IPS-18c (cell line): Measurements from ENCODE around the gene JUND.

Experiments
- H3K4me3 ChIP-seq: 2 replicates; pipeline ENCODE4 v1.7.0; 2013; ENCODE audit warnings: low read depth, mild to moderate bottlenecking, low read length, moderate library complexity; ENCODE audit not compliant: insufficient read depth
- H3K9me3 ChIP-seq: one replicate; pipeline ENCODE4 v1.6.1; 2013; ENCODE audit warnings: mild to moderate bottlenecking, low read length, moderate library complexity; ENCODE audit not compliant: control insufficient read depth, insufficient read depth

JUND gene

DNA sequence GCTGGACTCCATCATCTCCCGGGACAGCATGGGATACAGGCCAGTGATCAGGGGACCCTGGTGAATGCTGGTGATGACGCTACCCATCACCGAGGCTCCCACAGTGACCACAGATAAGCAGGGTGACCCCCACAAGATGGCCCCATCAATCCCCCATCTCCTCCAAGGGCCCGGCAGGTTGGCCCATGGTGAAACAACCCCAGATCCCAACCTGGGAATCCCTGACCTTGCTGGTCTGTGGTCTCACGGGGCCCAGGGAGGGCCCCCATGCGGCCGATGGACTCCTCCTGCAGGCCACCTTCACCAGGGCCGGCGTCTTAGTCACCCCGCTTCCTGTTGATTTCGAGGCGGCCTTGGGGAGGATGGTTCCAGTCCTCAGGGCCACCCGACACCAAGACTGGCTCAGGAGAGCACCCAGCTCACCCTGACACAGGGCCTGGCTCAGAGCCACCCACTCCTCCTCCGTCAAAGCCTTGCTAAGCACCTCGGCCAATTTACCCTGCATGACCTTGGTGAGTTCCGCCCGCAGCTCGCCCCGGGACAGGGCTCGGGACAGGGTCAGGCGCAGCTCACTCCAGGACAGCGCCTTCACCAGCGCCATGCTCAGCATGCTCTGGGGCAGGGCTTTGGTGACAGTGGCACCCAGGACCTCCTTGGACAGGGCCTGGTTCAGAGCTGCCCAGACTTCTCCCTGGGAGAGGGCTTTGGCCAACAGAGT is 17.1 kb downstream of the JUND start:
- no peak overlapping the region for H3K4me3 ChIP-seq

DNA sequence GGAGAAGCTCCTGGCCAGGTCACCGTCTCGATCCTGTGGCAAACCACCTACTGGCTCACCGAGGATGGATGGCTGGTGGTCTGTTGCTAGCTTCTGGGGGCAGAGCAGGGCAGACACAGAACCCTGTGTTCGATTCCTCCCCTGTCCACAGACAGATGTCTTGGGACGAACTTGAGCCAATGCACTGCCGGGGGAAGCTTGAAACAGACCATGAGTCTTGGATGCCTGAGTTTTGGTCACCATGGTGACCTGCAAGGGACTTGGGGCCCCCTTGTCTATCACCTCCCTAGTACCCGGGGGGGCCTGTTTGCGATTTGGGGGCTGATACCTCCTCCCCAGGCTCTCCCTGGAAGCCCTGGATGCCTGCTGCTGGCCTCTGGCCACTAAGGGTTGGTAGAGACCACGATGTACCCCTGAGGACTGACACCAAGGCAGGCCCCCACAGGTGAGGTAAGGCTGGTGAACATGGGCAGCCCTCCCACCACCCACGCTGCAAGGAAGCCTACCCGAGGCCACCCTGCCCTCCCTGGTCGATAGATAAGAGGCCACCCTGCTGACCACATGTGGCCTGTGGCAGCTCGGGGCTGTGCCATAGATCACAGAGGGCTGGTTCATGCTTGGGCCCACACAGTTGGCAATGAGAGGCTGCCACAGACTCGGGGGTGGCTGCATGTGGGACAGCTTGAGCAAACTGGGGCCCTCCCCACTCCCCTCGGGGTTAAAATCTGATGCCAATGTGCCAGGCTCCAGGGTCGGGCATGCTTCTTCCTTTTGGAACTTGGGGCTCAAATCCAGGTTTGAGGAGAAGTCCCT is 17.9 kb downstream of the JUND start:
- no peak overlapping the region for H3K4me3 ChIP-seq
- H3K9me3 ChIP-seq: no peaks in the 10 kb centered on the region

More for the DNA sequence above, 17.1 kb downstream of the JUND start:
- H3K9me3 ChIP-seq: no peaks in the 10 kb centered on the region

DNA sequence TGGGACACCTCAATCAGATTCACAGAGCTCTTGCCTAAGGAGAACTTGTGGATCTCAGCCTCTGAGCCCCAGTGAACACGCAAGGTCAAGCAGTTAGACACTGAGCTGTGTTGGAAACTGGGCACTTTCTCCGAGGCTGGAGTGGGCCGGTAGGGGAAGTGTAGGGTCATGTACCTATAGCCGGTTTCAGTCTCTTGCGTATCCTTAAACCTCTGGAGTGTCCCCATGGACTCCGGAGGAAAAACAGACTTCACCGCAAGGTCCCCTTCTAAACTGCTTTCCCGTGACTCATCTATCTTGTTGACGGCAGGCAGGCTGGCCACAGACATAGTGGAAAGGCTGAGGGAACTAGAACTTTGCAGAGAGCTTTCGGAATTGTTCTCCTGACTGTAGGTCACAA is 18.5 kb downstream of the JUND start:
- no peak overlapping the region for H3K4me3 ChIP-seq
- H3K9me3 ChIP-seq: no peaks in the 10 kb centered on the region

DNA sequence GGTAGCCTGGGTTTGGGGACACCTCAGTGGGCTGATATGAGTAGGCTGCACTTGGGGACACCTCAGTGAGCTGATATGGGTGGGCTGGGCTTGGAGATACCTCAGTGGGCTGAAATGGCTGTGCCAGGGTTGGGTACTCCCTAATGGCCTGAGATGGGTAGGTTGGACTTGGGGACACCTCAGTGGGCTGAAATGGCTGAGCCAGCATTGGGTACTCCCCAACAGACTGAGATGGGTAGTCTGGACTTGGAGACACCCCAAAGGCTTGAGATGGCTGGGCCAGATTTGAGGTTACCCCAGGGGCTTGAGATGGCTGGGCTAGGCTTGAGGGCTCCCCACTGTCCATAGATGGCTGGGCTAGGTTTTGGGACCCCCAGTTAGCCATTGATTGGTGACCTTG is 19.3 kb downstream of the JUND start:
- Histone ChIP-seq H3K4me3 (no peak overlapping the region), H3K9me3 (no peaks in the 10 kb centered on the region)

DNA sequence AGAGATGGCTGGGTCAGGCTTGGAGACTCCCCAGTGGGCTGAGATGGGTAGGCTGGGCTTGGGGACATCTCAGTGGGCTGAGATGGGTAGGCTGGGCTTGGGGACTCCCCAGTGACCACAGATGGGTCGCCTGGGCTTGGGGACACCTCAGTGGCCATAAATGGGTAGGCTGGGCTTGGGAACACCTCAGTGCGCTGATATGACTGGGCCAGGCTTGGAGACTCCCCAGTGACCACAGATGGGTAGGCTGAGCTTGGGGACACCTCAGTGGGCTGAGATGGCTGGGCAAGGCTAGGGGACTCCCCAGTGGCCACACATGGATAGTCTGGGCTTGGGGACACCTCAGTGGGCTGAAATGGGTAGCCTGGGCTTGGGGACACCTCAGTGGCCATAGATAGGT is 19.9 kb downstream of the JUND start:
- Histone ChIP-seq H3K9me3 (no peaks in the 10 kb centered on the region), H3K4me3 (no peak overlapping the region)

DNA sequence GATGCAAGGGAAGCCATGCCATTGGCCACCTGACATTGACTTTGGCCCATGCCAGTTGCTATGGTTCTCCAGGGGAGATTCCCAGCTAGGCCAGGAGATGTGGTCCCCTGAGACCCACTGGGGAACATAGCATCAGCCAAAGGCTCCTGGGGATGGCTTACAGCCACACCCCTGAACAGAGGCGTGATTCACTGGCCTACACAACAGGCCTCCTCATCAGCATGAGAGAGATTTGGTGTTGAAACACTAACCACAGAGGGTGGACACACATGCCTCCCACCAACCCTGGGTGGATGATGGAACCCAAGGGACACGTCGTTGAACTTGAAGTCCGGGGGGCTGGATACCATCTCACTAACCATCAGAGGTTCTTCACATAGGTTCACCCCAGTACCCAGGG is 21.5 kb downstream of the JUND start:
- Histone ChIP-seq H3K9me3 (no peaks in the 10 kb centered on the region), H3K4me3 (no peak overlapping the region)

DNA sequence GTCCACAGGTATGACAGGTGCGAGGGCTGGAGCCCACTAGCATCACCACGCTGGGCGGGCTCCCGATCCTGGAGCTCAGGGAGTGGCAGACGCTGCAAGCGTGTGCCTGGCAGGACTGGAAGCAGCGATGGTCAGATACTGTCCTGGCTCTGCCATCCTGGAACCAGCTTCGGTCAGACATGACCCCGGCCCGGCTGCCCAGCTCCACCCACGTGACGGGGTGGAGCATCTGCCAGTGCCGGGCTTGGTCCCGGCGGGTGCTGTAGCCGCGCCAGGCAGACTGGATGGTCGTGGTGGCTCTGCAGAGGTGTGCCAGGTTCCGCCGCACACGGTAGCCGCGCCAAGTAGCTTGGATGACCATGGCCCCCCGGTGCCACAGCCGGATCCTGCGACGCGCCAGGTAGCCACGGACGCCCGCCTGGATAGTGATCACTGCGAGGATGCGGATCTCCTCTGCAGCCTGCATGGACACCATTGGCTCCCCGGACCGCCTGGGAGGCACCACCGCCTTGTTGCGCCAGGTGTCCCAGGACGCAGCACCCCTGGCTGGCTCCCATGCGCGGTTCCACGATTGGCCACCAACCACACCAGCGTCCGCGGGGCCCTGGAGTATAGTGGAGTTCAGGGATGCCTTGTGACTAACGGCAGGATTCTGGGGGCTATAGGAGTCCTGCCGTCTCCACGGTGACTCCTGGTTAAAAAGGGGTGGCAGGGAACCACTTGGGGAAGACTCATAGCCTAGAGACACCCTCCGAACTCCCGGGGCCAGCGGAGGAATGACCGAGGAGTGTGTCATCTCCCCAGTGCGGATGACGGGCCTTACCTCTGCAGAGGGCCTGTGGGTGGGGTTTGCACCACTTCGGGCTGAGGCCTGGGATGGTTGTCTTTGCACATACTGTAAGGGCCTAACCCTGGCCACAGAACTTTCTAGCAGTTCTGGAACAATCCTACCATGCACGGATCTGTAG is 23.6 kb downstream of the JUND start:
- H3K9me3 ChIP-seq: no peaks in the 10 kb centered on the region
- no peak overlapping the region for H3K4me3 ChIP-seq

DNA sequence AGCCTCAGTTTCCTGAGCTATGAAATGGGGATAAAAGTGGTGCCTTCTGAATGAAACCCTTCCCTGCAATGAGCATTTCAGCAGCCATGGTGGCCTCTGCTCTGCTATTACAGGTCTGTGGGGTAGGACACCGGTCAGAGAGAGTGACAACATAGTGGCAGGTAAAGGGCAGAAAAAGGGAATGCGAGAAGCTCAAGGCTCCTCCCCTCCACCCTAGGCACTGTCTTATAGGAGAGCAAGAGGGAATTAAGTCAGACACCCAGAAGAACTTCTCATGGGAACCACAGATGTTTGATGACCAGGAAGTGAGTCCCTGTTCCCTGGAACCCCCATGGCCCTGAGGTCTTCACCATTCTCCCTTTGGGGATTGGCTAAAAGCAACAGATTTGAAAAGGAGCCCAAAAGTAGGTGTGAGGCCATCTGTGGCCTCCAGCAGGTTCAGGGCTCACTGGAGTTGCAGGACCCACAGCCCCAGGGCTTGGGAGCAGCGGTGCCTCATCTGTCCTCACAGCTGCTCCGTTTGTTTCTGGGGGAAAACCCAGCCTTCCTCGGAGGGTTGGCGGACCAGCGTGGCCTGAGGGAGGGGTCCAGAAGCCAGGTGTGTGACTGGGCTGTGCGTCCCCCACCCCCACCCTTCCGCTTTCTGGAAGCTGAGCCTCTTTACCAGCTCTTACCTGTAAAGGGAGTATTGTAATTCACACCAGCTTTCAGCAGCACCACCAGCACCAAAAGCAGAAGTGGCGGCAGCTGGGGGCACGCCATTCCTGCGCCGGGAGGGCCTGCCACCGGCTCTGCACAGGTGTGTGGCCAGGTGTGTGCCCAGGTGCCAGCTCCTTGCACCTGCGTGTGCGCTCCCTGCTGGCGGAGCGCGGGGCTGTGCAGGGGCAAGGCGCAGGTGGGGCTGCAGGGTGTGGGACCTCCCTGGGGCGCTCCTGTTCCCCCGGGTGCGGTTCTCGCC is 26.6 kb downstream of the JUND start:
- H3K4me3 ChIP-seq: no peak overlapping the region; the same call in 1 of the 2 replicates
- H3K9me3 ChIP-seq: no peaks in the 10 kb centered on the region

DNA sequence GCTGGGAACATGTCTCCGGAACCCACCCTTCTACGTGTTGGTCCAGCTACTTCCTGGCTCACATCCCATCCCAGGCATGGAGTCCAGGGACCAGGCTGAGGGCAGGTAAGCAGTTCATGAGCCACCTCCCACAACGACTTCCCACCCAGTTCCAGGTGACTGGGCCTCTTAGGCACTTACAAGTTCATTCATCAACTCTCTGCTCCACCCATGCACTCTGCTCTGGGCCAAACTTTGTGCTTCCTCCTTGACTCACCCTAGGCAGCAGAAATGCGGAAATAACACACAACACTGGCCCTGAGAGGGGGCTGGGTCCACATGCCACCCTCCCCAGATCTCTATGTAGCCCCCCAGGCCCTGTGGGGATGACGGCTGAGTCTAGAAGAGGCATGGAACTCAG is 27.7 kb downstream of the JUND start:
- Histone ChIP-seq H3K4me3 (no peak overlapping the region), H3K9me3 (no peaks in the 10 kb centered on the region)

DNA sequence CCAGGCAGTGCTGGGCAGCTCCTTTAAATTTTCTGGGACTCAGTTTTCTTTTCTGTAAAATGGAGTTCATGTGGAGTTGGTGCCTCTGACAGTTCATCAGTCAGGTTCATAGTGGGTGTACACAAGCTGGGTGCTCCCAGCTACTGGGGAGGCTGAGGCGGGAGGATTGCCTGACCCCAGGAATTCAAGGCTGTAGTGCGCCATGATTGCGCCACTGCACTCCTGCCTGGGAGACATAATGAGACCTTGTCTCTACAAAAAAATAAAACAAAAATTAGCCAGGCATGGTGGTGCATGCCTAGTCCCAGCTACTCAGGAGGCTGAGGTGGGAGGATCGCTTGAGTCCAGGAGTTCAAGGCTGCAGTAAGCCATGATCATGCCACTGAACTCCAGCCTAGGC is 28.3 kb downstream of the JUND start:
- no peak overlapping the region for H3K4me3 ChIP-seq

DNA sequence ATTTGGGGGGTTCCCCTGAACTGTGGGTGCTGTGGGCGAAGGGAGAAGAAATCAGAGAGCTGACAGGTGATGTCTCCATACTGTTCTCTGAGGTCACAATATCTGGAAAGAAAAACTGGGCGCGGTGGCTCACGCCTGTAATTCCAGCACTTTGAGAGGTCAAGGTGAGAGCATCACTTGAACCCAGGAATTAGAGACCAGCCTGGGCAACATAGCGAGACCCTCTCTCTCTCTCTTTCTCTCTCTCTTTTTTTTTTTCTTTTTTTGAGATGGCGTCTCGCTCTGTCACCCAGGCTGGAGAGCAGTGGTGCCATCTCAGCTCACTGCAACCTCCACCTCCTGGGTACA is 29.1 kb downstream of the JUND start:
- Histone ChIP-seq H3K9me3 (no peaks in the 10 kb centered on the region), H3K4me3 (no peak overlapping the region)

More for the DNA sequence above, 28.3 kb downstream of the JUND start:
- no peaks in the 10 kb centered on the region for H3K9me3 ChIP-seq

DNA sequence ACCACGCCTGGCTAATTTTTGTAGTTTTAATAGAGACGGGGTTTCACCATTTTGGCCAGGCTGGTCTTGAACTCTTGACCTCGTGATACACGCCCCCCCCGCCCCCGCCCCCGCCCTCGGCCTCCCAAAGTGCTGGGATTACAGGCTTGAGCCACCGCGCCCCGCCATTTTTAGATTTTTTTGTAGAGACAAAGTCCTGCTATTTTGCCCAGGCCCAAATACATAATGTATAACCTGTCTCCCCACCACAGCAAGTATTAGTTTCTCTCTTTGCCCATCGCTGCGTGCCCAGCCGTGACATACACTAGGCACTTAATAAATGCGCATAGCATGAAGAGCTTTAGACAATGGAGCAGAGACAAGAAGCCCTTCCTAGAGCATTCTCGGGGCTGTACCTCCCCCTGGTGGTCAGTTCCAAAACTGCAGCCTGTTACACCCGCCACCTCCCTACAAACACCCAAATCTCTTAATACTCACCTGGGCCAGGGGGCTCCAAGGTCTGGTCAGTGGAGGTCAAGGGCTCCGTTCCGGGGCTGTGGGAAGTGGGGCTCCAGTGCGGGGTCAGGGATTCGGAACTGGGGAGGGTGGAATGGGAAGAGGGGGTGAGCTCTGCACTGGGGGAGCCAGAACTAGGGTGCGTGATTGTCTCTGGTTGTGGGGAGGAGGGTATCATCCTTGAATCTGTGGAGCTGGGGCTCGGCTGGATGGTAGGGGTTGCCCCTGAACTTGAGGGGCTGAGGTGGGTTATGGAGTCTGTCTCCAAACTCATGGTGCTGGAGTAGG is 29.6 kb downstream of the JUND start:
- H3K4me3 ChIP-seq: no peak overlapping the region

DNA sequence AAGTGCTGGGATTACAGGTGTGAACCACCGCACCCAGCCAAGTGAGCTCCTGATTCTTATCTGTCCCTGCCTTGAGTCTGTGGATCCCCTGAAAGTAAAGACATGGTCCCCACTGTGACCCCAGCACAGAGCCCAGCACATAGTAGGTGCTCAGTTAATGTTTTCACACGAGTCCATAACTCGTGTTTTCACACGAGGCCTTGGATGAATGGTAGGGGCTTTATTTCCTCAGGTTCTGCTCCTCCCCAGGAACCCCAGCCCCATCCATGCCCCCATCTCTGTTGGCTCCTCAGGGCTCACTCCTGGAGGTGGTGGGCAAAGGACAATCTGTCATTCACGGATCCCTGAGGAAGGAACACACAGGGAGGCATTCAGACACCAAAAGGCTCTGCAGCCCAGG is 31.6 kb downstream of the JUND start:
- no peak overlapping the region for H3K4me3 ChIP-seq
- no peaks in the 10 kb centered on the region for H3K9me3 ChIP-seq

More for the DNA sequence above, 29.6 kb downstream of the JUND start:
- H3K9me3 ChIP-seq: no peaks in the 10 kb centered on the region

DNA sequence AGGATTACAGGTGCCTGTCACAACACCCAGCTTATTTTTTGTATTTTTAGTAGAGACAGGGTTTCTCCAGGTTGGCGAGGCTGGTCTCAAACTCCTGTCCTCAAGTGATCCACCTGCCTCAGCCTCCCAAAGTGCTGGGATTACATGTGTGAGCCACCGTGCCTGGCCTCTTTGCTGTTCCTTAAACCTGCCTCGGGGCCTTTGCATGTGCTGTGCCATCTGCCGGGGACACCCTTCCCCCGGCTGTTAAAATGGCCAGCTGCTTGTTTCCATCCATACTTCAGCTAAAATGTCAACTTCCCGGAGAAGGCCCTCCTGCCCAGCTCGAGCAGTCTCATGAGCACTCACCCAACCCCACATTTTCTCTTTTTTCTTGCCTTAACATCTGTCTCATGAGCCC is 36.1 kb downstream of the JUND start:
- no peaks in the 10 kb centered on the region for H3K9me3 ChIP-seq

DNA sequence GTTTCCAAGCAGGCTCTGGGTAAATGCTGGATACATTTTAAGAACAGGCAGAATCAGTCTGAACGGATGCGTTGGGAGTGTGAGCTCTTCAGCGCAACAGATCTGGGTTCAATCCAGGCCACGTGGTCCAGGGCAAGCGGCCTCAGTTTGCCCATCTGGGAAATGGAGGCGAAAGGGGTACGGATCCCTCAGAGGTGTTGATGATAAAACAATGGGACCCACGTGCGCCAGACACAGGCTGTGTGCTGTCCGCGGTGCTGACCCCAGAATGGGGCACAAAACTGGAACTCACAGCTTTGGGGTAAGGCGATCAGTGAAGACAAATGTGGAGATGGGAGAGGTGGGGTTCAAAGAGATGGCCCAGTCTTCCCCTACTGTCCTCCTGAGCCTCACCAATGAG is 42.1 kb downstream of the JUND start:
- H3K4me3 ChIP-seq: no peak overlapping the region
- no peaks in the 10 kb centered on the region for H3K9me3 ChIP-seq

More for the DNA sequence above, 36.1 kb downstream of the JUND start:
- H3K4me3 ChIP-seq: no peak overlapping the region

DNA sequence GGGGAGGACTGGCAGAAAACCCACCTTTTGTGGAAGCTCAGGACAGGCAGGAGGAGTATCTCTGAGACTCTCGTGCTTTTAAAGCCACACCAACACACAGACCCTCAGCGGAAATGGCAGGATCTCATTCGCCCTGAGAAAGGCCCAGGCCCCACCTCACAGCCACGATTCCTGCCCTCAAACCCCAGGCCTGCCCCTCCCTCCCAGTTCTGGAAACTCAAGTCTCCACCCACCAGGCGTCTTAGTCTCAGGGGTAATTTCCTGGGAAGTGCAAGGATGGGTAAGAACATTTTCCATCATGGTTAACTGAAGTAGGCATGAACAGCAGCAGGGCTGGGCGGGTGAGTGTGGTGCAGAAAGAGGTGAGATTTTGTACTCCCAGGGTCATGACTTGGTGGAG is 47.2 kb downstream of the JUND start:
- Histone ChIP-seq H3K9me3 (no peaks in the 10 kb centered on the region), H3K4me3 (no peak overlapping the region)
